NB4 (cell line): ENCODE data around the gene POU4F3.

ENCODE experiments used
- MAX ChIP-seq: IDR thresholded peaks from 2 replicates; pipeline ENCODE4 v1.6.1; 2011; ENCODE audit warnings: low read depth, low read length
- MYC ChIP-seq: IDR thresholded peaks from 2 replicates; pipeline ENCODE4 v1.6.1; 2011; ENCODE audit warnings: low read depth, low read length
- POLR2A ChIP-seq: IDR thresholded peaks from 2 replicates; pipeline ENCODE4 v1.6.1; 2011; ENCODE audit warnings: mild to moderate bottlenecking; ENCODE audit not compliant: insufficient read length; ENCODE audit errors: extremely low read depth
- TF ChIP-seq, protein P1 (sequence below): IDR thresholded peaks from one replicate; pipeline ENCODE4 v1.5.1; 2012; ENCODE audit warnings: low read depth, low read length

- TF ChIP-seq POLR2A (no peak), MAX (no peak), MYC (no peak)
- TF ChIP-seq, protein P1, sequence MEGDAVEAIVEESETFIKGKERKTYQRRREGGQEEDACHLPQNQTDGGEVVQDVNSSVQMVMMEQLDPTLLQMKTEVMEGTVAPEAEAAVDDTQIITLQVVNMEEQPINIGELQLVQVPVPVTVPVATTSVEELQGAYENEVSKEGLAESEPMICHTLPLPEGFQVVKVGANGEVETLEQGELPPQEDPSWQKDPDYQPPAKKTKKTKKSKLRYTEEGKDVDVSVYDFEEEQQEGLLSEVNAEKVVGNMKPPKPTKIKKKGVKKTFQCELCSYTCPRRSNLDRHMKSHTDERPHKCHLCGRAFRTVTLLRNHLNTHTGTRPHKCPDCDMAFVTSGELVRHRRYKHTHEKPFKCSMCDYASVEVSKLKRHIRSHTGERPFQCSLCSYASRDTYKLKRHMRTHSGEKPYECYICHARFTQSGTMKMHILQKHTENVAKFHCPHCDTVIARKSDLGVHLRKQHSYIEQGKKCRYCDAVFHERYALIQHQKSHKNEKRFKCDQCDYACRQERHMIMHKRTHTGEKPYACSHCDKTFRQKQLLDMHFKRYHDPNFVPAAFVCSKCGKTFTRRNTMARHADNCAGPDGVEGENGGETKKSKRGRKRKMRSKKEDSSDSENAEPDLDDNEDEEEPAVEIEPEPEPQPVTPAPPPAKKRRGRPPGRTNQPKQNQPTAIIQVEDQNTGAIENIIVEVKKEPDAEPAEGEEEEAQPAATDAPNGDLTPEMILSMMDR: no peak
These were observed 24.7 kb downstream of the POU4F3 start for GRCh38 chr5:146363161-146363874.
